A673 (cell line): ENCODE results near the gene SEC11C.

Experiments used
- EZH2 ChIP-seq: fragments of 200-600 bp; sonication (generic); IDR thresholded peaks from 2 replicates; pipeline ENCODE4 v1.6.1; 2017; ENCODE audit warnings: borderline replicate concordance, low read depth, mild to moderate bottlenecking, mixed read lengths, antibody characterized with exemption, low read length; ENCODE audit not compliant: poor library complexity, severe bottlenecking
- TF ChIP-seq, protein P1 (sequence below): fragments of 300-800, 200-600 bp; sonication (generic); conservative IDR thresholded peaks from 2 replicates; pipeline ENCODE4 v1.5.1; 2017; ENCODE audit warnings: low read depth, mild to moderate bottlenecking, antibody characterized with exemption, low read length, moderate library complexity, mixed read lengths

DNA sequence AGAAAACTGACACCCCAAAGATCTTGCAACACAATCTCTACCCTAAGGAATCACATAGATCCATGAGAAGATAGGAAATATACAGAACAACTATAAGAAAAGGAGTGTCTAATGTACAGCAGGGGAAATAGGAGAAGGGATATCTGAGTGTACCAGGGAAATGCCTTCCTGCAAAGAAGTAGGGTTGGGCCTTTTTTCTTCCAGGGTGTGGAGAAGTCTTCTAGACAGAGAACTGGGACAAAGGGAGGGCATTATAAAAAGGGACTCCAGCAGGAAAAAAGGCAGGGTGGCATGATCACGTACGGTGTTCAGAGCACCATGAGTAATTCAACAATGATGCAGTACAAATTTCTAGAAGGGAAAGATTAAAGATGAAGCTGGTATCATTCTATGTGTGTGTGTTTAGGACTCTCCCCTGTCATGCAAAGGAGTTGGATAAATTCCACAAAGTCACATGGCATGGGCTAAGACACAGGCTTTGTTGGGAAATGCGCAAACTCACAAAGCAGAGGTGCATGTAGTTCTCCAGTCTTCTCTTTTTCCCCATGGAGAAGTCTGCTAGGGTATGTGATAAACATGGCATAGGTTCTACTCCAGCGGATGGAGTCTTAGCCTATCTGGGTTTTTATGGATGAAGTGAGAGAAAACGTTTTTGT, 6.7 kb upstream of the SEC11C start:
- TF ChIP-seq, protein P1, sequence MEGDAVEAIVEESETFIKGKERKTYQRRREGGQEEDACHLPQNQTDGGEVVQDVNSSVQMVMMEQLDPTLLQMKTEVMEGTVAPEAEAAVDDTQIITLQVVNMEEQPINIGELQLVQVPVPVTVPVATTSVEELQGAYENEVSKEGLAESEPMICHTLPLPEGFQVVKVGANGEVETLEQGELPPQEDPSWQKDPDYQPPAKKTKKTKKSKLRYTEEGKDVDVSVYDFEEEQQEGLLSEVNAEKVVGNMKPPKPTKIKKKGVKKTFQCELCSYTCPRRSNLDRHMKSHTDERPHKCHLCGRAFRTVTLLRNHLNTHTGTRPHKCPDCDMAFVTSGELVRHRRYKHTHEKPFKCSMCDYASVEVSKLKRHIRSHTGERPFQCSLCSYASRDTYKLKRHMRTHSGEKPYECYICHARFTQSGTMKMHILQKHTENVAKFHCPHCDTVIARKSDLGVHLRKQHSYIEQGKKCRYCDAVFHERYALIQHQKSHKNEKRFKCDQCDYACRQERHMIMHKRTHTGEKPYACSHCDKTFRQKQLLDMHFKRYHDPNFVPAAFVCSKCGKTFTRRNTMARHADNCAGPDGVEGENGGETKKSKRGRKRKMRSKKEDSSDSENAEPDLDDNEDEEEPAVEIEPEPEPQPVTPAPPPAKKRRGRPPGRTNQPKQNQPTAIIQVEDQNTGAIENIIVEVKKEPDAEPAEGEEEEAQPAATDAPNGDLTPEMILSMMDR, result no peak
- no peak for TF ChIP-seq EZH2
